D721Med (cell line): ENCODE measurements around the gene DEK.

Source experiments
- DNase-seq: peaks from one replicate; pipeline ENCODE4 v3.0.0; 2011; ENCODE audit warnings: low spot score; ENCODE audit not compliant: insufficient read length
- FAIRE-seq: peaks from 2 replicates; lab custom pipeline; 2011; peaks lifted over from hg19 to GRCh38; lab: Jason Lieb, UNC
- CTCF ChIP-seq: IDR thresholded peaks from 2 replicates; pipeline ENCODE4 v1.5.1; 2012; ENCODE audit warnings: mild to moderate bottlenecking, control low read depth; ENCODE audit not compliant: insufficient read depth; ENCODE audit errors: missing control alignments

DEK gene

GRCh38 chr6:18203786-18204185 lies 60.5 kb downstream of the DEK start:
- no peak for FAIRE-seq
- no peak for TF ChIP-seq CTCF
- no peak for DNase-seq

- FAIRE-seq, result no peak
- TF ChIP-seq CTCF, result no peak
- no peak for DNase-seq
These were observed 72.3 kb downstream of the DEK start for GRCh38 chr6:18192026-18192425.

- no peak for TF ChIP-seq CTCF
- FAIRE-seq, result no peak
- no peak for DNase-seq
These were observed 75.1 kb downstream of the DEK start for GRCh38 chr6:18189196-18189595.

GRCh38 chr6:18187701-18188100 lies 76.6 kb downstream of the DEK start:
- DNase-seq, result no peak
- no peak for FAIRE-seq
- TF ChIP-seq CTCF, result no peak

- FAIRE-seq, result no peak
- DNase-seq, result no peak
- no peak for TF ChIP-seq CTCF
These were observed 77.6 kb downstream of the DEK start for GRCh38 chr6:18186540-18187250.

- no peak for FAIRE-seq
- TF ChIP-seq CTCF, result no peak
These were observed 78.3 kb downstream of the DEK start for GRCh38 chr6:18186033-18186432.

GRCh38 chr6:18185624-18186023 lies 78.7 kb downstream of the DEK start:
- no peak for TF ChIP-seq CTCF
- no peak for FAIRE-seq

More at GRCh38 chr6:18186033-18186432, 78.3 kb downstream of the DEK start:
- DNase-seq, result no peak

More at GRCh38 chr6:18185624-18186023, 78.7 kb downstream of the DEK start:
- no peak for DNase-seq
